NCI-H2107 treated with DMSO at 0.1 percent for 48 hours (cell line): ENCODE data around the gene ABCC8.

Experiments
- DNase-seq: peaks from one replicate; lab custom pipeline; 2025; ENCODE audit not compliant: unreplicated experiment; lab: John Stamatoyannopoulos, UW

The ABCC8 gene

DNA sequence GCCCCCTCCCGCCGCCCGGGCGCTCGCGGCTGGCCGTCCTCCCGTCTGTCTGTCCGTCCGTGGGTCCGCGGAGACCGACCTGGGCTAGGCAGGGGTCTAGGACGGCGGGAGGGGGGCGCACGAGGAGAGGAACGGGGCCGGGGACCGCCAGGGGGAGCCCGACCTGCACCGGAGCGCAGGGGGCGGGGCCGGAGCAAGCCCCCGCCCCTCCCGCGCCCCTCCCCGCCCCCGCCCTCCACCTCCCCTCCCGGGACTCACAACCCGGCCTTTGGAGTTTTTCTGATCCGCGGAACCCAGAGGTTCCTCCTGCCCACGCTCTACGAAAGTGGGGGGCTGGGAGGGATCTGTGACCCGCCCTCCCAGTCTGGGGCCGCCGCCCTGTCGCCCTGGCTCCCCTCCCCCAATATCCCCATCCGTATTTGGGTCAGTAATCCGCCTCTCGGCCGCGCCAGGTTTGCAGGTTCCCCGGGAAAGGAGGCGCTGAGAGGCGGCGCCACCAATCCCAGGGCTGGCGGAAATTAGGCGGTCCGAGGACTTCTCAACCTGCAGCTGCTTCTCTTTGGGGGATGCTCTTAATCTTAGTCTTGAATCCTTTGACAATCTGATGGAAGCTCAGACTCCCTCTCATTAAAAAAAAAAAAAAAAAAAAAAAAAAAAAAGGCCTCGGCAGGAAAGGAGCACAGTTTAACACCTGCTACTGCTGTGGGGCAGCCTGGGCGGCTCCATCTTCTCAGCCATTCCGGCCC is 87.3 kb downstream of the ABCC8 start:
- DNase-seq: peak; percentile 64

DNA sequence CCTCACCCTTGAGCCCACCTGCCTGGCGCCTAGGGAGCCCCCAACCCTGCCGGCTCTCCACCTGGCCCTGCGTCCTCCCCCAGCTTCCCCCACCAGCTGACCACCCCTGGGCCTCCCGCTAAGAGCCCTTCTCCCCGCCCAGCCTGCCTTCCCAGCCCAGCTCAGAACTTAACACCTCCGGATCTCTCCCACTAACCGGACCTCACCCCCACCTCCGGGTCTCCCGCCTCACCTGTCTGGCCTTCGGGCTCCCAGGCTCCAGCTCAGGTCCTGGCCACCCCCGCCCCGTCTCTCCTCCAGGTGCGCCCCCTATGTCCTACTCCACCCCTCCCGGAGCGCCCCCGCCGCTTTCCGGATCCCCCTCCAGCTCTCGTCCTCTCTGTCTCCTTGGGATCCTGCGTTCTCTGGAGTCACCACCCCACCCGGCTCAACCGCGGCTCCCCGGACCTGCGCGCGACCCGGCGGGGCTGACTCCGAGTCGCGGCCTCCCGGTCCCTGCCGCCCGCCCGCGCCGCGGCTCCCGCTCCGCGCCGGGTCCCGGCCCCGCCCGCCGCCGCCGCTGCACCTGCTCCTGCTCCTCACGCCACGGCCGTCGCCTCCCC is 87.9 kb downstream of the ABCC8 start, which contains the start of gene KCNJ11:
TSS of gene KCNJ11 (minus strand) at position 51 of the 602 bp plus-strand sequence. CDS start 568 bp downstream, outside the sequence.
- DNase-seq: no peak

DNA sequence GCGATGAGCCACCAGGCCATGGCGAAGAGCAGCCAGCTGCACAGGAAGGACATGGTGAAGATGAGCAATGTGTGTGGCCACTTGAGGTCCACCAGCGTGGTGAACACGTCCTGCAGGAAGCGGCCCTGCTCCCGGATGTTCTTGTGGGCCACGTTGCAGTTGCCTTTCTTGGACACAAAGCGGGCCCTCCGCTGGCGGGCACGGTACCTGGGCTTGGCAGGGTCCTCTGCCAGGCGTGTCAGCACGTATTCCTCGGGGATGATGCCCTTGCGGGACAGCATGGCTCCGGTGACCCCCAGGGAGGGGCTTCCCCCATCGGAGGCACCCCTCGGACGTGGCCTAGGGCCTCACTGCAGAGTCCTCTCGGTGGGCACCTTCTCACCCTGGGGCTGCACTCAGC is 88.8 kb downstream of the ABCC8 start:
- DNase-seq: no peak

DNA sequence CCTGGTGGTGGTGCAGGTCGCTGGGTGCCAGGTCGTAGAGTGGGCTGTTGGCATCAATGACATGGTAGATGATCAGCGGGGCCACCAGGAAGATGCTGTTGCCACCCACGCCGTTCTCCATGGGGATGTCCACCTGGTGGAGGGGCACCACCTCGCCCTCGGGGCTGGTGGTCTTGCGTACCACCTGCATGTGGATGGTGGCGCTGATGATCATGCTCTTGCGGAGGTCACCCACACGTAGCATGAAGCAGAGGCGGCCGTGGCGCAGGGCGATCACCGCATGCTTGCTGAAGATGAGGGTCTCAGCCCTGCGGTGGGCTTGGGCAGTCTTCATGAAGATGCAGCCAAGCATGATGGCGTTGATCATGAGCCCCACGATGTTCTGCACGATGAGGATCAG is 89.4 kb downstream of the ABCC8 start:
- no peak for DNase-seq

DNA sequence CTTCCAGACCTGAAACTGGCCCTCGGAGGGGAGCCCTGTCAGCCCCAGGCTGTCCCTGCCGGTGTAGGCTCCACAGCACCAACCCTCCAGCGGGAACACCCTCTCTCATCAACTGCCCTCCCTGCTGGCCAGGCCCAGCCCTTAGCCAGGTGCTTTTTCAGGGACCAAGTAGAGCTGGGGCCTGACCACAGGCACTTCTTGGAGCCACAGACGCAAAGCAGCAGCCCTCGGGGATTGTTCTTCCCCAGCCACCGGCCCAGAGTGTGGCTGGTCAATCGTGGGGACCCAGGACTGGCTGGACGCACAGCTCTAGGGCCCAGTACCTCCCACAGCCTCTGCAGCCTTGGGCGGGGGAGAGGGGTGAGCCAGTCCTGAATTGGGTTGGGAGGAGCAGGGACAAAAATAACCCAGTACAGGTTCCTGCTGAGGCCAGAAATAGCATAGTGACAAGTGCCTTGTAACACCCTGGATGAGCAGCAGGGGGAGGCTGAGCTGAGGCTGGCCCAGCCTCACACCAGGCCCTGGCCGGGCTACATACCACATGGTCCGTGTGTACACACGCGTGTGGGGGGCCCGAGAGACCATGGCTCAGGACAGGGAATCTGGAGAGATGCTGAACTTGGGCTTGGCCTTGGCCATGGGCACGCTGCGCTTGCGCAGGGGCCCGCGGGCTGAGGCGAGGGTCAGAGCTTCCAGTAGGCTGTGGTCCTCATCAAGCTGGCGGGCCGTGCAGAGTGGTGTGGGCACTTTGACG is 90.1 kb downstream of the ABCC8 start:
- peak; percentile 53 for DNase-seq

DNA sequence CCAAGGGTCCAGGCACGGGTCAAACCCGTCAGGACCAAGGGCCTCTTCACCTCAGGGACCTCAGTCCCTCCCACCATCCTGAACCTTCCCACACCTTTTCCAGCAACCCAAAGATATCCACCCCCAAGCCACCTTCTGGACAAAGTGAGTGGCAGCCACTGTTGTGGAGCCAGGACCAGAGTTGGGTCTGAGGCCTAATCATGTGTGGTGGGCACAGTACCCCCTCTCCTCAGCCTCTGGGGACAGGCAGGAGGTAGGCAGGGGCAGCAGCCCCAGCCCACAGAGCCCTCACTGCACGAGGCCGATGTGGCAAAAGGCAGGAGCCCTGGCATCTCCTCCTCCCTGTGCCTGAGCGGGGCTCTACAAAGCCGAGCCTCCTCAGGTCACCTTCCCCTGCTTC is 90.7 kb downstream of the ABCC8 start:
- no peak for DNase-seq

DNA sequence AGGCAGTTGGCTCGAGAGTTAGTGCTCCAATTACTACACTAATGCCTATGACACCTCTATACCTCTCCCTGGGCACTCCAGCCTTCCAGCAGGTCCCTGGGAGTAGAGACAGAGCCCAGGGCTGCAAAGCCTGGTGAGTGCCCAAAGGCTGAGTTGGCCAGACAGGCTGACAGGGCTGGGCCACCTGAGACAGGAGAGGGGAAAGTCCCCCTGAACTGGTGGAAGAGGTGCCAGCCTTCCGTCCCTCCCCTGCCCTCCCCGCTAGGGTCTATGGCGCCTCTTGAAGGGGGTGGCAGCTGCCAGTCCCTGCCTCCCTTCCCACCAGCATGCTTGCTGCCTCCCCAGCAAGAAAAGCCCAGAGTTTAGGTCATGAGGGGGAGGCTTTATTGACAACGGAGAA is 91.2 kb downstream of the ABCC8 start:
- DNase-seq: no peak

DNA sequence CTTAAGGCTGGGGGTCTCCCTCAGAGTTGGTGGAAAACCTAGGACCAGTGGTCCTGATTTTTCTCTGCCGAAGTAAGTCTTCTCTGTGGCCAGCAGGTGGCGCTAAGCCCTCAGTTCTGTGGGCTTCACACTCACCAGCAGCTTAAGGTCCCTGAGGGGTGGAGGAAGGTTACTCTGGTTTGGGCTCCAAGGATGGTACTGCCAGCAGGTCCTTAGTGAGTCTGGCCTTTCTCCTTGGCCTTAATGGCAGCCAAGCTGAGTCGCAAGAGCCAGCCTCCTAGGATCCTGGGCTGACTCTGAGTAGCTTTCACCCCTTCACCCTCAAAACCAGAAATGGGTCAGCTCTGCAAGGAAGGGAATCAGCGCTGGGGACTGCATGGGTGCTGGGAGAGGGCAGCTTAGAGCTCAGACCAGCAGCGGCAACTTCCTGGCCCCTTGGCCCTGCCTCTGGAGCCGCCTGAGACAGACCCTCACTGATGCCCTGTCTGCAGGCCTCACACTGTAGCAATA is 92.6 kb downstream of the ABCC8 start:
- peak; percentile 43 for DNase-seq

DNA sequence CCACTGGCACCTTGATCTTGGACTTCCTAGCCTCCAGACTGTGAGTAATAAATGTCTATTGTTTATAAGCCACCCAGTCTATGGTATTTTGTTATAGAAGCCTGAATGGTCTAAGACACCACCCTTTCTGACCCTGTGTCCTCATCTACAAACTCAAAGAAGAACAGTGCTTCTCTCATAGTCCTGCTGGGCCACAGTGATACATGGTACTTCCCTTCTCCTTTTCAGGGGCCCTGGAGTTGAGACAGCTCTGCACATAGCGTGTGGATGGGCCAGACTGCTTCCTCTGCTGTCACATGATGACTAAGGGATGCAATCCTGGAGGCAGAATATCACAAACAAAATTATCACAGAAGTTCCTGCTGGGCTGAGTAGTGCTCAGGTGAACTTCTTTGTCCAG is 93.2 kb downstream of the ABCC8 start:
- DNase-seq: no peak

DNA sequence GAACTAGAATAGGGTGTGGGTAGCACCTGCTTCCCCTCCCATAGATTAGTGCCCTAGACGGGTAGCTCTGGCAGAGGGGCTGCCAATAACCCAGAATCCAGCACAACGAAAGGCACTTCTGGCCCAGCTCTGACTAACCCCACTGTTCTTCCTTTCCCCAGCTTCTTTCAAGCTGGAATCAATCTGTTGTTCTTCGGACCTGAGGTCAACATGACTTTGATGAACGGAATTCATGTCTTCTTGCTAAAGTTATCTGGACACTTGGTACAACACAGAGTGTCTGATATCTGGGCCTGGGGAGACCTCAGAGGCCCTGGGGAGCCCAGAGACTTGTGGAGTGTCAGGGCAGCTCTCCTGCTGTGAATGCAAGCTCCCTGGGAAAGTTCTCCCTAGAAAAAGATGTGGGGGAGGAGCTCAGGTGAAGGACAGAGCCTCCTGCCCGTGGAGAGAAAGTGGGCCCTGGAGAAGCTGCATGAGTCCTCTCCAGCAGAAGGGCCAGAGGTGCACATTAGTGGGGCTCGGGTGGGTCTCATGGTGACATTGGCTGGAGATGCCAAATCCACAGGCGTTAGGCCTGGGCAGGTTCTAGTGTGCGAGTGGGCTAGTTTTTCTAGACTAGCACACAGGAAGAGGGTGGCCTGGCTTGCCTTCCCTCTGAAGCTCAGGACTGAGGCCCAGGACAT is 94.5 kb downstream of the ABCC8 start:
- DNase-seq: no peak

DNA sequence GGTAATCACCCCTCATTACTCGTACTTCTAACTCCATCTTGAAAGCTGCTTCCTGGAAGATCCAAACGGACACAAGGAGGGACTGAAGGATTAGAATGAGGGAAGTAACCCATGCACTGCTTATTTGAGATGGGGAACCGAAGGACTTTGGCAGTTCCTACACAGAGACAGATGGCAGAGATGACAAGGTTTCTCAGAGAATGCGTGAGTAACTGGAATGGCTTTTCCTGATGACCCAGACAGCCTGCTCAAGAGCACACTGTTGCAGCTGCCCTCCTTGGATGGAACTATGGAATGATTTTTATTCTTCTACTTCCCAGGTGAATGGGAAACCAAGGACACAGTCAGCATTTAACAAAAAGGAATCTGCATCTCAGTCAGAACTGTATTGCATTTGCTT is 95.5 kb downstream of the ABCC8 start:
- DNase-seq: no peak

DNA sequence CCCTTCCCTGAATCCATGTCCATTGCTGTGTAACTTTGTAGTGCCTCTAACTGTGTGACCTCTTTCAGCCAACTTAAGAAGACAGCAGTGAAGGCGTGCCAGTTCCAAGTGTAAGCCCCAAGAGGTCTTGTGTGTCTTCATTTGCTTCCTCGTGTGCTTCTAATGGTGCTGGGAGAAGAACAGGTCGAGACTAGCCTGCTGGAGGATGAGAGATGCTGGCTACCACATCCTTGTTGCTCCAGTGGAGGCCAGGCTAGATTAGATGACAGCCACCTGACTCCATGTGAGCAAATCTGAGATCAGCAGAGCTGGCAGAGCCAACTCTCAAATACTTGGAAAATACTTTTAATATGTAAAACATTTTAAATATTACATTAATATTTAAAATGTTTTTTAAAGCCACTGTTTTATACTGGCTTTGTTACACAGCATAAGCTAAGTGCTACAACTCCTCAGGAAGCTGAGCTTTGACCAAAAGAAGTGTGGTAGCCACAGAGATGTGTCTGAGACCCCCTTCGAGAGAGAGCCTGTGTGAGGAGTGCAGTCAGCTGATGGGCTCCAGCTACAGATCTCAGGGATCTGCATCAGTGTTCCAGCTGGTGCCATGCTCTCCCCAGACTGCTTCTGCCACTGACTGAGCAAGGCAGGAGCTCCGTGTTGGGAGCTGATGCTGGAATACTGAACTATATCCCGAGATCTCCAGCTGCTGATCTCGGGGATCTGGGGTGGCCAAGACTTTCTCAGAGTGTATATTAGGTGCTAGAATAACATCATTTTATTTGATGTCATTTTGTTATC is 97.1 kb downstream of the ABCC8 start:
- no peak for DNase-seq

DNA sequence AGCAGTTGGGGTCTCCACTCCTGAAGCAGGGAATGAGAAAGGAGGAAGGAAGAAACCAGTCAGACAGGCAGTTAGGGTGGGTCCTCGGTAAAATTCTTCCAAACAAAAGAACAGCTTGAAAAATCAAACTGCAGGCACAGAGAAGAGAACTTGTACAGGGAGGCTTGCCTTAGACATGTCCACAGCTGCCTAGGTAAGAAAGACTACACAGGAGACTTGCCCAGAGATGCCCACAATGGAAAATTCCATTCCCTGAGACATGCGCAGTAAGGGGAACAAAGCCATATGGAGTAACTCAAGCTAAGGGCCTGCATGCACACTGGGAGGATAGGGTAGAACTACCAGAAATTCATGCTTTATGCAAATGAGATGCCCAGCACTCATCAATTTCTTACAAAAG is 98.0 kb downstream of the ABCC8 start:
- DNase-seq: no peak

DNA sequence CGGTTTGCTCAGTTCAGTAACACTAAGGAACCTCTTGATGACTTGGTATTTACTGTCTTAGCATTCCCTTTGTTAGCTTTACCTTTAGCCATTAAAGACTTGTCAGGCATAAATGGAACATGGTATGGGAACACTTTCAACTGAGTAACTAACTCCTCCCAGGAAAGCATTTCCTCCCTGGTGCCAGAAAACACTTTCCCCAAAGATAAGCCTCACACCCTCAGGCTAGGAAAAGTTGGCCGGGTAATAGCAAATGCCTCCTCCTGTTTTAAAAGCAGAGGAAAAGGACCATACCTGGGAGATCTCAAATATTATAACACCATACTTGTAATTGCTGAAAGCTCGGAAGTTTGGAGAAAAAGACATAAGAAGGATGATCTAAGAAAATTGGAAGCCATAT is 100.2 kb downstream of the ABCC8 start:
- no peak for DNase-seq

DNA sequence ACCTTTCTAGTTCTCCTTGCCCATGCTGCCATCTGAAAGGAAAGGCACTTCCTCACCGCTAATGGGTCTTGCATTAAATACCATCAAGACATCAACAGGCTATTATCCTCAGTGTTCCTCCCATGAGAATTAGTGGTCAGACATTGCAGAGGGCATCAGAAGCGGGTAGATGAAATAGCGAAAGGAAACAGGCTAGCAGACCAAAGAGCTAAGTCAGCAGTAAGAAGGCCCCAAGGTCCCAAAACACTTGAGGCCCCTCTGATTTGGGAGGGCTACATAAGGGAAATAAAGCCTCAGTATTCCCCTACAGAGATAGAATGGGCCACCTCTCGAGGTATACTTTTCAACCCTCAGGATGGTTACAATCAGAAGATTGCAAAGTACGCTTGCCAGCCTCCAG is 101.1 kb downstream of the ABCC8 start:
- DNase-seq: no peak

DNA sequence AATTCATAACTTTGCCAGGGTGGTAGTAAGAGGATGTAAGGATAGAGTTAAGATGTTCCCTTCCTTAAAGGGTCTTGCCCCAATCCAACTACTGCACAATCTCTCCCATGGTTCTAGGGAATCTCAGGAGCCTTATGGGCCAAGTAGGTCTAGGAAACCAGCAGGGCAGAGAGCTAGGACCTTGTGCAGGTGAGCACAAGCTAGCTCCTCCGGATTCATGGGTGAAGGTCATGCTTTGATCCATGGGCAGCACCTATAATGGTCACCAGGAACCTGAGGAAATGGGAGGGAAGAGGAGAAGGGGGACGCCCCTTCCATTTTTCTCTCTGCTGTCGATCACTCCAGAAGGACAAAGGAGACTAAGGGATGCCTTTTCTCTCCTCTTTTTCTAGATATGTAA is 105.0 kb downstream of the ABCC8 start:
- DNase-seq: no peak

DNA sequence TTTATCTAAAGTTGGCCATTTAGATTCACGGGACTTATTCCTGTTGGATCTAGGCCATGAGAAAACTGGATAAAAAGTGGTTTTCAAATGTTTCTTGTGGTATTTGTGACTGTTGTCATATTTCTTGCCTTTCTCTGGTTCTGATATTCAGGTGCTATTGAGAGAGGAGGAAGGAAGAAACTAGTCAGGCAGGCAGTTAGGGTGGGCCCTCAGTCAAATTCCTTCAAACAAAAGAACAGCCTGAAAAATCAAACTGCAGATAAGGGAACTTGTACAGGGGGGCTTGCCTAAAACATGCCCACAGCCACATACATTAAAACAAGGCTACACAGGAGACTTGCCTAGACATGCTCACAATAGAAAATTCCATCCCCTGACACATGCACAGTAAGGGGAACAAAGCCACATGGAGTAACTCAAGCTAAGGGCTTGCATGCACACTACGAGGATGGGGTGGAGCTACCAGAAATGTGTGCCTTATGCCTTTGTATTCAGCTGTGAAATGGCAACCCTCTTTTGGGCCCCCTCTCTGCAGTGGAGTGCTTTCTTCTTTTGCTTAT is 106.9 kb downstream of the ABCC8 start:
- DNase-seq: no peak

DNA sequence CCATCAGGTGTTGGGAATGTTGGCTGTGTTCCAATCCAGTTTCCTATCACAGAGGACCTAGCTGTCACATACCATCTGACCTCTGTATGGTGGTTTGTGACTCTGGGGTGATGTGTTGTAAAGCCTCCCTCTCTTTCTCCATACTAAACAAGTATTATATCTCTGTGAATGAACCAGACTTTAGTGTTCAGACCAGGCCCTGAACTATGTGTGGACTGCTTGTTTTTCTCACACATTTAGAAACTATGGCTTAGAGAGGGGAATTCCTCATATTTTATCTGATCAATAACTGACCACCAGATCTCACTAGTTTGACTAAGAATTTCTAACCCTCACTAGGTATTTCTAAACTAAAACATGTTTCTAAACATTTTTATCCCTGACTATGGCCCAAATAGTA is 107.6 kb downstream of the ABCC8 start:
- DNase-seq: no peak

DNA sequence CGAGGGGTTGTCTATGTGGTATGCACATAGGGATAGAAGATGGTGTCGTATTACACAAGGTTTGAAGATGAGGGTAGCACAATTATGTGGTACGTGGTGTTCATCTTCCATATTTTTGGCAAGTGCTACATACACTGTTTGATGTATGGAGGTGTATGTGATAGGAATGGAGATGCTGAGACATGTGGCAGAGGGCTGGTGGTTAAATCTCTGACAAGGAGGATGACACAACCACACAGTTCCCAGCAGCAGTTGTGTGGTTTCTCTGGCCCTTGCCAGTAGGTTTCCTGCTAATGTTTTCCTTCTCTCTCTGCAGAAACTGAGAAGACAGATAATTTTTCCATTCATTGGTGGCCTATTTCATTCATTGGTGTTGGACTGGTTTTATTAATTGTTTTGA is 108.1 kb downstream of the ABCC8 start:
- no peak for DNase-seq

DNA sequence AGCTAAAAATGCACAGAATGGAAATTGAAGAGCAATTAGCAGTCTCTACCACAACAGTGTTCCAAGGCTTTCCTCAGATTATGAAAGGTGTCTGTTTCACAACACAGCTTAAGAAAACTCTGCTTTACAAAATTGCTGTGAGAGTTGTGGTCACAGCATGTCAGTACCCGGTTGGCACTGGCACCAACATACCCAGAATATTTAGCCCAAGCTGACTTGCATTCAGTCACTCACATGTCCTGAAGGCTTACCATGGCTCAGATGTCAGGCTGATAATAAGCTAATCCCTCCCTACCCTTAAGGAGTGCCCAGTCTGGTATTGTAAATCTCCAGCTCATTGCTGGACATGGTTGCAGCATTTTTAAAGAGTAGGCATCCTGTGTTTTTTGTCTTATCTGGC is 110.2 kb downstream of the ABCC8 start:
- DNase-seq: no peak
